OCI-LY1 (cell line): Measurements from ENCODE around the gene BMPR2.

ENCODE experiments used
- CTCF ChIP-seq: fragments of 200-600 bp; sonication (generic), shearing (Covaris generic); IDR thresholded peaks from 2 replicates; pipeline ENCODE4 v1.5.1; 2017; ENCODE audit warnings: mild to moderate bottlenecking, antibody characterized with exemption, low read length, moderate library complexity, mixed read lengths
- EZH2 ChIP-seq: fragments of 200-600 bp; sonication (generic), shearing (Covaris generic); IDR thresholded peaks from 2 replicates; pipeline ENCODE4 v1.8.0; 2017; ENCODE audit warnings: borderline replicate concordance, mixed run types, mild to moderate bottlenecking, antibody characterized with exemption, low read length, moderate library complexity, mixed read lengths

- TF ChIP-seq CTCF (no peak), EZH2 (no peak)
Observed at GRCh38 chr2:202410092-202410491, 34.0 kb downstream of the BMPR2 start.
